PC-9 (cell line): ENCODE data around the gene LKAAEAR1.

ENCODE experiments used
- CTCF ChIP-seq: fragments of 200-600 bp; sonication (generic); conservative IDR thresholded peaks from 2 replicates; pipeline ENCODE4 v1.6.1; 2017; ENCODE audit warnings: mixed run types, antibody characterized with exemption, mild to moderate bottlenecking, moderate library complexity
- EZH2 ChIP-seq: fragments of 200-600 bp; sonication (generic); IDR thresholded peaks from 2 replicates; pipeline ENCODE4 v1.8.0; 2017; ENCODE audit warnings: antibody characterized with exemption, low read depth

- TF ChIP-seq CTCF (no peak), EZH2 (no peak)
Observed at GRCh38 chr20:64091340-64091739, 7.1 kb upstream of the LKAAEAR1 start.
